WTC11 (cell line): ENCODE results near the gene NEAT1. TPM values are rescaled to one million over a fixed set of nuclear protein-coding genes. Genes with fewer than 3 reads are reported as not detected.

Source experiments
- ATAC-seq: fragments of 200-7000 bp; cut with Tn5 transposase; 2 replicates; pipeline ENCODE4 v1.10.0; 2021; ENCODE audit warnings: mild to moderate bottlenecking, moderate library complexity
- CTCF ChIA-PET: fragments of 300-600 bp; sonication (Branson Sonifier 250); formaldehyde crosslinking; loops from one replicate; lab custom pipeline; 2021; ENCODE audit warnings: antibody characterized with exemption; lab: Charles Lee
- POLR2A ChIA-PET: fragments of 350-600 bp; sonication (Branson Sonifier 250); formaldehyde crosslinking; loops from one replicate; lab custom pipeline; 2021; ENCODE audit warnings: antibody characterized with exemption; lab: Charles Lee
- DNase-seq: peaks from one replicate; pipeline ENCODE4 v3.0.0; 2021; ENCODE audit warnings: low spot score
- H3K27ac Mint-ChIP-seq: 2 replicates; pipeline ENCODE4 v1.8.0; 2021; ENCODE audit warnings: mixed read lengths
- H3K27me3 Mint-ChIP-seq: 2 replicates; pipeline ENCODE4 v1.8.0; 2021; ENCODE audit warnings: low read depth, mild to moderate bottlenecking, moderate library complexity, mixed read lengths
- H3K36me3 Mint-ChIP-seq: 2 replicates; pipeline ENCODE4 v1.8.0; 2021; ENCODE audit warnings: mixed read lengths
- H3K4me1 Mint-ChIP-seq: 2 replicates; pipeline ENCODE4 v1.8.0; 2022; ENCODE audit warnings: mixed read lengths
- H3K4me3 Mint-ChIP-seq: 2 replicates; pipeline ENCODE4 v1.8.0; 2021; ENCODE audit warnings: mild to moderate bottlenecking, moderate library complexity, mixed read lengths
- H3K9me3 Mint-ChIP-seq: 2 replicates; pipeline ENCODE4 v1.8.0; 2021; ENCODE audit warnings: mixed read lengths
- ATF1 ChIP-seq: sonication (generic); formaldehyde crosslinking; IDR thresholded peaks from 2 replicates; pipeline ENCODE4 v1.8.1; 2023; ENCODE audit warnings: mild to moderate bottlenecking, moderate library complexity, missing genetic modification reagents
- ATF6 ChIP-seq: sonication (generic); formaldehyde crosslinking; IDR thresholded peaks from 2 replicates; pipeline ENCODE4 v1.8.1; 2023; ENCODE audit warnings: mild to moderate bottlenecking, missing genetic modification reagents
- CREM ChIP-seq: sonication (generic); formaldehyde crosslinking; IDR thresholded peaks from 2 replicates; pipeline ENCODE4 v1.8.1; 2022; ENCODE audit warnings: mild to moderate bottlenecking, missing genetic modification reagents, moderate library complexity
- ELF4 ChIP-seq: sonication (generic); formaldehyde crosslinking; IDR thresholded peaks from 2 replicates; pipeline ENCODE4 v1.8.1; 2022; ENCODE audit warnings: low read depth, mild to moderate bottlenecking, moderate library complexity, missing genetic modification reagents
- ETV6 ChIP-seq: sonication (generic); formaldehyde crosslinking; IDR thresholded peaks from 2 replicates; pipeline ENCODE4 v1.8.1; 2022; ENCODE audit warnings: mild to moderate bottlenecking, missing genetic modification reagents
- FOXK1 ChIP-seq: sonication (generic); formaldehyde crosslinking; IDR thresholded peaks from 2 replicates; pipeline ENCODE4 v1.8.0; 2022; ENCODE audit warnings: mild to moderate bottlenecking, moderate library complexity, missing genetic modification reagents
- FOXP1 ChIP-seq: sonication (generic); formaldehyde crosslinking; IDR thresholded peaks from 2 replicates; pipeline ENCODE4 v1.8.0; 2022; ENCODE audit warnings: missing genetic modification reagents, mild to moderate bottlenecking, moderate library complexity, borderline replicate concordance
- FOXP4 ChIP-seq: sonication (generic); formaldehyde crosslinking; IDR thresholded peaks from 2 replicates; pipeline ENCODE4 v1.8.0; 2022; ENCODE audit warnings: mild to moderate bottlenecking, missing genetic modification reagents
- HMGXB4 ChIP-seq: sonication (generic); formaldehyde crosslinking; IDR thresholded peaks from 2 replicates; pipeline ENCODE4 v1.8.1; 2023; ENCODE audit warnings: mild to moderate bottlenecking, moderate library complexity, missing genetic modification reagents
- IRF2 ChIP-seq: sonication (generic); formaldehyde crosslinking; IDR thresholded peaks from 2 replicates; pipeline ENCODE4 v1.8.0; 2022; ENCODE audit warnings: low read depth, missing genetic modification reagents, borderline replicate concordance
- JAZF1 ChIP-seq: fragments of 250-450 bp; sonication (Bioruptor Pico); IDR thresholded peaks from 2 replicates; pipeline ENCODE4 v1.9.0; 2021; ENCODE audit warnings: moderate library complexity, mild to moderate bottlenecking, inconsistent platforms
- MLX ChIP-seq: sonication (generic); formaldehyde crosslinking; IDR thresholded peaks from 2 replicates; pipeline ENCODE4 v1.8.1; 2023; ENCODE audit warnings: mild to moderate bottlenecking, missing genetic modification reagents, moderate library complexity
- NR1H2 ChIP-seq: sonication (generic); formaldehyde crosslinking; IDR thresholded peaks from 2 replicates; pipeline ENCODE4 v1.9.0; 2021; ENCODE audit warnings: mild to moderate bottlenecking, moderate library complexity, missing genetic modification reagents
- NR3C1 ChIP-seq: sonication (generic); formaldehyde crosslinking; conservative IDR thresholded peaks from 2 replicates; pipeline ENCODE4 v1.8.1; 2023; ENCODE audit warnings: low read depth, mild to moderate bottlenecking, missing genetic modification reagents
- PRRX2 ChIP-seq: fragments of 250-450 bp; sonication (Bioruptor Pico); IDR thresholded peaks from 2 replicates; pipeline ENCODE4 v1.8.0; 2021; ENCODE audit warnings: mild to moderate bottlenecking
- SP1 ChIP-seq: sonication (generic); formaldehyde crosslinking; conservative IDR thresholded peaks from 2 replicates; pipeline ENCODE4 v1.8.1; 2022; ENCODE audit warnings: missing genetic modification reagents
- USF2 ChIP-seq: sonication (generic); formaldehyde crosslinking; IDR thresholded peaks from 2 replicates; pipeline ENCODE4 v1.8.1; 2023; ENCODE audit warnings: mild to moderate bottlenecking, missing genetic modification reagents, moderate library complexity
- ZNF396 ChIP-seq: fragments of 250-450 bp; sonication (Bioruptor Pico); IDR thresholded peaks from 2 replicates; pipeline ENCODE4 v1.8.0; 2021; ENCODE audit warnings: mild to moderate bottlenecking, moderate library complexity, borderline replicate concordance
- total RNA-seq: library from RNA; stranded (reverse); gene quantifications from 3 replicates; pipeline ENCODE4 v1.2.3, GENCODE V29; 2021

Gene NEAT1
- total RNA-seq, 1 experiment from 2014 or later: 38.1 TPM

- TF ChIP-seq CREM (CRISPR knock-in tag) (no peak), FOXP4 (CRISPR knock-in tag) (no peak), IRF2 (CRISPR knock-in tag) (no peak), ATF1 (no peak), MLX (CRISPR knock-in tag) (no peak), PRRX2 (CRISPR knock-in tag) (no peak), ELF4 (CRISPR knock-in tag) (no peak), HMGXB4 (CRISPR knock-in tag) (no peak), ZNF396 (no peak), USF2 (CRISPR knock-in tag) (no peak), ETV6 (no peak)
These were observed 52.3 kb downstream of the NEAT1 start (continued) for GRCh38 chr11:65474864-65475263.

- POLR2A ChIA-PET: interaction anchor here (4.3 to 5.6 kb wide), 4 partner anchors 14 to 59 kb away, joined by 37 to 248 read pairs (median 96); partner anchors contain the start of gene MALAT1
- peak overlapping the region; percentile 94 for H3K27ac Mint-ChIP-seq
- ATAC-seq (no peak), DNase-seq (no peak)
- H3K36me3 Mint-ChIP-seq: no peaks in the 10 kb centered on the region
- H3K27me3 Mint-ChIP-seq: no peaks in the 10 kb centered on the region; the same call in 1 of the 2 replicates
- CTCF ChIA-PET: interaction anchor here (0.6 to 6.5 kb wide), 11 partner anchors 14 to 121 kb away, joined by 3 to 129 read pairs (median 4); partner anchors contain the start of gene FAM89B
- peaks cover 32% of the 10 kb centered on the region for H3K4me1 Mint-ChIP-seq
- TF ChIP-seq NR3C1 (no peak), SP1 (CRISPR knock-in tag) (no peak), JAZF1 (CRISPR knock-in tag) (no peak), NR1H2 (no peak), ATF6 (CRISPR knock-in tag) (no peak), FOXP1 (CRISPR knock-in tag) (no peak), FOXK1 (CRISPR knock-in tag) (no peak), FOXP4 (CRISPR knock-in tag) (no peak)
- TF ChIP-seq, all 79 proteins: peak for 0
- H3K9me3 Mint-ChIP-seq: no peaks in the 10 kb centered on the region
- peak overlapping the region; percentile 79 for H3K4me3 Mint-ChIP-seq
These were observed 54.1 kb downstream of the NEAT1 start for GRCh38 chr11:65476632-65477148.
